Stimulated activated naive B cell treated with anti-CD40 and anti-IgM and Interleukin-4, amounts not matched to agents 10 μg/mL and 1 μg/mL and 100 μg/mL, for 72 hours (primary cell): ENCODE measurements around the gene ANKRD13D.

ENCODE experiments used
- ATAC-seq, 2 donors: fragments of 150-1000 bp; cut with Tn5 transposase; replicated peaks; 2 replicates each; pipeline ENCODE4 v1.10.0; 2021; ENCODE audit warnings: moderate library complexity in 1 of 2
- DNase-seq: peaks from one replicate; pipeline ENCODE4 v3.0.0; 2021
- H3K27ac Mint-ChIP-seq: one replicate; pipeline ENCODE4 v1.8.0; 2022; ENCODE audit warnings: mild to moderate bottlenecking, mixed read lengths
- H3K27me3 Mint-ChIP-seq, 2 donors: one replicate each; pipeline ENCODE4 v1.8.0; 2022; ENCODE audit warnings: mixed read lengths in 2 of 2
- H3K36me3 Mint-ChIP-seq, 2 donors: one replicate each; pipeline ENCODE4 v1.8.0; 2022; ENCODE audit warnings: mixed read lengths in 2 of 2, mild to moderate bottlenecking in 1 of 2
- H3K4me1 Mint-ChIP-seq, 2 donors: one replicate each; pipeline ENCODE4 v1.8.0; 2022; ENCODE audit warnings: mixed read lengths in 2 of 2, mild to moderate bottlenecking in 1 of 2
- H3K4me3 Mint-ChIP-seq, 2 donors: one replicate each; pipeline ENCODE4 v1.8.0; 2022; ENCODE audit warnings: mild to moderate bottlenecking in 2 of 2, mixed read lengths in 2 of 2, moderate library complexity in 1 of 2
- H3K9me3 Mint-ChIP-seq, 2 donors: one replicate each; pipeline ENCODE4 v1.8.0; 2022; ENCODE audit warnings: mixed read lengths in 2 of 2, mild to moderate bottlenecking in 1 of 2

Gene ANKRD13D

GRCh38 chr11:67345920-67346819 is 57.1 kb downstream of the ANKRD13D start:
- Mint-ChIP-seq H3K4me3 (peak overlapping the region in 1 of 2 donors; percentile 39), H3K4me1 (peaks cover 50 to 70% of the 10 kb centered on the region in 2 donors), H3K27me3 (no peaks in the 10 kb centered on the region), H3K27ac (peak overlapping the region; percentile 81), H3K9me3 (no peaks in the 10 kb centered on the region), H3K36me3 (peaks cover 3 to 10% of the 10 kb centered on the region in 2 donors)
- DNase-seq, result no peak
- ATAC-seq, result peak; percentile 41 to 55

GRCh38 chr11:67347964-67348749 is 59.1 kb downstream of the ANKRD13D start:
- Mint-ChIP-seq H3K27ac (no peak overlapping the region), H3K27me3 (no peaks in the 10 kb centered on the region), H3K9me3 (no peaks in the 10 kb centered on the region), H3K4me3 (peak overlapping the region in 1 of 2 donors; percentile 33), H3K36me3 (peaks cover 15 to 23% of the 10 kb centered on the region in 2 donors), H3K4me1 (peaks cover 62 to 78% of the 10 kb centered on the region in 2 donors)
- DNase-seq (no peak), ATAC-seq (no peak)

GRCh38 chr11:67349036-67349435 is 59.9 kb downstream of the ANKRD13D start:
- no peak overlapping the region for H3K4me3 Mint-ChIP-seq
- peaks cover 15 to 24% of the 10 kb centered on the region in 2 donors for H3K36me3 Mint-ChIP-seq
- no peak for DNase-seq
- H3K4me1 Mint-ChIP-seq, result peaks cover 67 to 77% of the 10 kb centered on the region in 2 donors
- H3K9me3 Mint-ChIP-seq, result no peaks in the 10 kb centered on the region
- no peaks in the 10 kb centered on the region for H3K27me3 Mint-ChIP-seq
- ATAC-seq, result no peak
- no peak overlapping the region for H3K27ac Mint-ChIP-seq

- ATAC-seq, result no peak
- H3K36me3 Mint-ChIP-seq, result peaks cover 15 to 24% of the 10 kb centered on the region in 2 donors
- no peak overlapping the region for H3K4me3 Mint-ChIP-seq
- no peaks in the 10 kb centered on the region for H3K27me3 Mint-ChIP-seq
- peak overlapping the region; percentile 73 for H3K27ac Mint-ChIP-seq
- H3K4me1 Mint-ChIP-seq, result peaks cover 68 to 77% of the 10 kb centered on the region in 2 donors
- H3K9me3 Mint-ChIP-seq, result no peaks in the 10 kb centered on the region
- no peak for DNase-seq
These were observed 60.4 kb downstream of the ANKRD13D start for GRCh38 chr11:67349457-67349856.

GRCh38 chr11:67349928-67350465 is 60.9 kb downstream of the ANKRD13D start:
- Mint-ChIP-seq H3K4me1 (peaks cover 70 to 77% of the 10 kb centered on the region in 2 donors), H3K36me3 (peaks cover 15 to 24% of the 10 kb centered on the region in 2 donors), H3K27ac (peak overlapping the region; percentile 73), H3K4me3 (peak overlapping the region; percentile 7 to 23), H3K9me3 (no peaks in the 10 kb centered on the region), H3K27me3 (no peaks in the 10 kb centered on the region)
- ATAC-seq (no peak), DNase-seq (no peak)

- ATAC-seq, result no peak
These were observed 62.3 kb downstream of the ANKRD13D start for GRCh38 chr11:67351275-67352005.

More at GRCh38 chr11:67351275-67352005, 62.3 kb downstream of the ANKRD13D start:
- peaks cover 68 to 77% of the 10 kb centered on the region in 2 donors for H3K4me1 Mint-ChIP-seq
- H3K36me3 Mint-ChIP-seq, result peaks cover 15 to 24% of the 10 kb centered on the region in 2 donors
- peak overlapping the region; percentile 82 for H3K27ac Mint-ChIP-seq
- no peaks in the 10 kb centered on the region for H3K9me3 Mint-ChIP-seq
- no peak for DNase-seq
- H3K4me3 Mint-ChIP-seq, result peak overlapping the region; percentile 88 to 96
- no peaks in the 10 kb centered on the region for H3K27me3 Mint-ChIP-seq
